NCI-H2107 treated with DMSO at 0.1 percent for 48 hours (cell line): Measurements from ENCODE around the gene ZNF618.

Experiments
- DNase-seq: peaks from one replicate; lab custom pipeline; 2025; ENCODE audit not compliant: unreplicated experiment; lab: John Stamatoyannopoulos, UW

ZNF618 gene

GRCh38 chr9:113932906-113933584 lies 56.9 kb downstream of the ZNF618 start:
- DNase-seq = no peak

- no peak for DNase-seq
Observed at GRCh38 chr9:113933671-113934070, 57.6 kb downstream of the ZNF618 start.

- DNase-seq = no peak
Observed at GRCh38 chr9:113934167-113934828, 58.2 kb downstream of the ZNF618 start.

GRCh38 chr9:113934829-113935676 lies 58.9 kb downstream of the ZNF618 start:
- no peak for DNase-seq

GRCh38 chr9:113935677-113936380 lies 59.7 kb downstream of the ZNF618 start:
- no peak for DNase-seq

DNA sequence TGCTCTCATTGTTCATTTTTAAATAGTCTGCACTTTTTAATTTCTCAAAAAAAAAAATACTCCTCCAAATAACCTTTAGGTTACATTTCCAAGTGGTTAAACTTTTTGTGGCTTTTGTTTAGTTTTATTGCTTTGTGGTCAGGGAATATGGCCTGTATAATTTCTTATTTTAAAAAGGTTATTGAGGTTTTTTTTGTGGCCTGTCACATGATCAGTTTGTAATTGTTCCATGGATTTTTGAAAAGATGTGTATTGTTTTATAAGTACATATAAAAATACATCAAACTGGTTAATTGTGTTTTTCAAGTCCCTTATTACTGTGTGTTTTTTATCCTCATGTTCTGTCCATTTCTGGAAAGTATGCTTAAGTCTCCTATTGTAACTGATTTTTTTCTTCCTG lies 64.0 kb downstream of the ZNF618 start:
- no peak for DNase-seq

DNA sequence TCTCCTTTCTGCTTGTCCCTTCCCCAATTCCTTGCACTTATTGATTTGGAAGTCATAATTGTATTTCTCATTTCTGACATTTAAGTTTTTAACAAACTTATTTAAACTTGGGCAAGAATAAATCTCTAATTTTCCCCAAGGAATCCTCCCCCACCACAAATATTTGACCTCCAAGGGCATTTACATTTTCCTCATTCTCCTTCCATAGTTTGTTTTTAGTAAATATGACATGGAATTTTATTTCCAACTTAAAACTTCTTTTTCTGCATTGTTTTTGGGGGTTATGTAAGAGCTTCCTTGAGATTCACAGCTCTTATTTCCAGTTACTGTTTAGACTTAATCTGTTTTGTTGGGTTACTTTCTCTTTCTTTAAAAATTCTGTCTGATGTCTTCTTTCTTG lies 64.9 kb downstream of the ZNF618 start:
- DNase-seq = no peak

GRCh38 chr9:113941526-113941925 lies 65.4 kb downstream of the ZNF618 start:
- no peak for DNase-seq

DNA sequence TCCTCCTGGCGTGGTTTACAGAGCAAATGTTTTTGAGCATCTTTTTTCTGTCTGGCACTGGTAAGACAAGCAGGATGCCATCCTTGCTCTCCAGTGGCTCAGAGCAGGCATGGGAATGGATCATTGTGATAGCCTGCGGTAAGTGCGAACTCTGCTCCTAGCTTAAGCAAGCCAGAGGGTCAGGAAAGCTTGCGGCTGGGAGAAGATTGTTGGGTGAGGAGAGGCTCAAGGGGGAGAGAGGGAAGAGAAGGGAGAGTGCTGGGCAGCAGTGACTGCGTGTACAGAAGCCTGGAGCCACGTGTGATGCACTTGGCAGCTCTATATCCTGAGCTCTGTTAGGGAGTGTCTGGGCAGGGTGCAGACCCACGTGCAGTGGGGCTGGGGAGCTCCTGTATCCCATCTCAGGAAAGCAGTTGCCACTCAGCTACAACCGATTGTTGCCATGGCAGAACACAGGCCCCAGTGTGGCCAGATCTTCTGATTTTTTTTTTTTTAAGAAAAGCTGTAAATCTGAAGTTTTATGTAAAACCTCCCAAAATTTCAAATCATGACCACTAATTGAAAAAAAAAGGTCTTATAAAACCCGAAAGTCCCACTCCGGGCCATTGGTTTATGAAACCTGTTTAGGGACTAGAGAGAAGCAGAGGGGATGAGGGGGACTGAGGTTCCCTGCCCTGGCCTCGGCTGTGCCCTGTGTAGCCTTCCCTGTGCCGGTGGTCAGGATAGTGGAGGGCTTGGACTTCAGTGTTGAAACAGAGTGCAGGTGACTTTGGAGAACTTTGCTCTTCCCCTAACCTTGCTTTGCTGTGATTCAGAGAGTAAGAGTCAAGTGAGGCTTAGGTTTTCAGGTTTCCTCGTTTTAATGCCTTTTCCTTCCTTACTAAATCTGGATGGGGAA lies 67.3 kb downstream of the ZNF618 start:
- DNase-seq = no peak

GRCh38 chr9:113945784-113946183 lies 69.7 kb downstream of the ZNF618 start:
- no peak for DNase-seq

DNA sequence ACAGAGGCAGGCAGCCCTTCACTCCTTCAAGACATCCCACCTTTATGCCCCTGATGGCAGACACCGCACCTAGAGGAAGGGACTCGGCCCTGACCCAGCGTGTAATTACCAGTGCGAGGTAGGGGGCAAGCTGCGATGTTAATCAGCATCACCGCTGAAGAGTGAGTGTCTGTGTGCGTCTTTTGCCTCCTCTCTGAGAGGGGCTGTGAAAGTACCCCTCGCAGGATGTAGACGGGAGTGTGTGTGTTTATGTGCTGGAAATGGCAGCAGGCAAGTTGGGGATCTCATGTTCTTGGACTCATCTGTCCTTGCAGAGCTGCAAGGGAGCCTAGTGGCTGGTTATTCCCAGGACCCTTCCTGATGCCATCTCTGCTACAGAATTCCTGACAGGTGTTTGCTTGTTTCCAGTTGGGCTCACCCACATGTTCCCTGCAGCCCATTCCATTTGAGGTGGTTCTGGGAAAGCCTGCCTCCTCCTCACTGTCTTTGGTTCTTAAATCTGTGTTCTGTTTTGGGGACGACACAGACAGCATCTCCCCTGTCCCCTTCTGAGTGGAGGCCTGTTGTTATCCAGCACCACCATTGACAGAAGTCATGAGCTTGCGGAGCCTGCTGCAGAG lies 70.5 kb downstream of the ZNF618 start:
- DNase-seq = no peak

DNA sequence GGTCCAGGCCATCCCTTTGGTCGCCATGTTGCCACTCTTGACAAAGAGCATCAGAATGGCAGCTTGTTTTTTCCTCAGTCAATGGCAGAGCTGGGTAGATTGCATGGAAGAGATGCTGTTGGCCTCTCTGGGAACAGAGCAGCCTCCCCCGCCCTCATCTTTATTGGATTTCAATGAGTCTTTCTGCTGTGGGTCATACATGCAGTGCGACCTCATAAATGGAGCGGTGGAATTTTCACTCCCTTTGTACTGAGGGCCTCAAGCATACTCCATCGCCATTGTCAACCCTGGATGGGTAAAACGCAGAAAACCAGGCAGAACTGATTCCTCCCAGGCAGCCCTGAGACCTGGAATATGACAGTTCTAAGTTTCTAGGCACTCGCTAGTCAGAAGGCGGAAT lies 71.8 kb downstream of the ZNF618 start:
- DNase-seq = no peak

DNA sequence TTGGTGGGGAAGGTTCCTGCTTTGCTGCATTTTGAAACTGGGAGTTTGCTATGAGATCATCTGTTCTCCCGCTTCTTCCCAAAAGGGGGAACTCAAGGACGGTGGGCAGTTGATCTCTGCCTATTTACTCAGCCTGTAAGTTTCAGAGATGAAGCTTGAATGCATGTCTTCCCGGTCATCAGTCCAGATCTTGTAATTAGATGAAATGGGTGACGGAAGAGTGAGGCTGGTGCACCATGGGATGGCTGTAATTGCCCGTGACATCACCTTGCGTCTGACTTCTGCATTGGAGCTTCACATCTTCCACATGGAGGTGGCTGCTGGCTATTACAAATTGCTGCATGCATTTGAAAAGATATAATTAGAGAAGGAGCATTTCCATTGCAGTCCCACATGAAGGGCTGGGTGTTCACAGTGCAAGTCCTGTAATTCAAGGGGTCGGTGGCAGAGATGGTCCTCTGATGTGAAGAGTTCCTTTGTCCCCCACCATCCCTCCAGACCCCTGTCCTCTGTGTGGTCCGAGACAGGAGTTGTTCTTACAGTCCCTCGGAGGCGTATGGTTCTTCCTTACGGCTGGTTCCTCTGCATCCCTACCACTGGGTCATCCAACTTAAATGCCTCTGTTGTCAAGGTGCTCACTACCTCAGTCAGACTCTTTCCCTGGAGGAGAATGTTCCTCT lies 72.9 kb downstream of the ZNF618 start:
- no peak for DNase-seq

DNA sequence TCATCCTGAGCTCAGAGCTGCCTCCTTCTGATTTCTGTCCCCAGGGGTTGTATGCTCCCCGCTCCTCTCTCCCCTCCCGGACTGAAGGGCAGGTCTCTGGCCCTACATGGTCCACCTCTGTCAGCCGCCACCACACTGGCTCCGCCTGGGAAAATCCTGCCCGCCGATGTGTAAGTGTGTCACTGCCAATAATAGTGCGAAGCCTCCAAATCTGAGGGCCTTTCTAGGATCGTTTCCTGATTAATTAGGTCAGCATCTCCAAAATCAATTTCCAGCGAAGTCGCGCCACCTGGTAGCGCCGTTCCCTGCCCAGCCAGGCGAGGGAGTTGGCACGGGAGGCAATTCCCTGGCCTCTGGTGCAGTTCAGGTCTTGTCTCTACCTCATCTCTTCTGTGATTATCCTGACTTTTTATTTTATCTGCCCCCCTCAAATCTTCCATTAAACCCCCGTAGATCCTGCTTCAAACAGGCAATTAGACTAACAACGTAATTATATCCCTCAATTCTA lies 73.5 kb downstream of the ZNF618 start:
- no peak for DNase-seq

DNA sequence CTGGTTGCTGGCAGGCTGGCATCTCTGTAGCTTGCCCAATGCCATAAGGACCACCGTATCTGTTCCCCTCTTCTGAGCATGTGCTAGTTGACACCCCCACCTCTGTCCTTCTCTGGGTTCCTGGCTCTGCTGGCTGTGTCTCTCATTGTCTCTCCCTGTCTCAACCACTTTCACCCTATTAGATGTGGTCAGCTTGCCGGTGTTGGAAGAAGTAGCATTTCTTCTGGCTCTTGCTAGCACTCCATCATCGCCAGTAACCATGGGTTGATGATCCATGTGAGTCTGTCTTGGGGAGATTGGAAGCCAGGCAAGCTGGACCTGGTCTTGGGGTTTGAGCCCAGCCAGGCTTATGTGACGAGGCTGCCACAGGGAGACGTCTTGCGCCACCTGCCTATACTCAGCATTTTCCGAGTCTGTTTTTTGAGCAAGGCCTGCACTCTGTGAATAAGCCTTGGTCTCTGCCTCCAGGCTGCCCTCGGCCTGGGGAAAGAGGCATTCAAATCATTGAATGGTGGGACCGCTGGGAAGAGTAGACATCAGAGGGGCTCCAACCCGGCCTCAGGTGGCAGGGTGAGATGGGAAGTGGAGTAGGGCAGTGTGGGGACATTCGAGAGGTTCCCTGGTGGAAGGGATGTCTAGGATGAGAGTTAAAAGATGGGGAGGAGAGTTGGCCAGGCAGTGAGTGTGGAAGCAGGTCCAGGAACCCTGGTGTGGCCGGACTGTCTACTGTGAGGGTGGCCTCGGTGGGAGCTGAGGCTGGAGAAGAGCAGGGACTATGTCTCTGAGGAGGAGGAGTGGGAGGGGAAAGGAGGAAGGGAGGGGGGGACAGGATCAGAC lies 74.3 kb downstream of the ZNF618 start:
- no peak for DNase-seq

GRCh38 chr9:113951032-113951372 lies 74.9 kb downstream of the ZNF618 start:
- no peak for DNase-seq

- DNase-seq = no peak
Observed at GRCh38 chr9:113952676-113953075, 76.6 kb downstream of the ZNF618 start.

- no peak for DNase-seq
Observed at GRCh38 chr9:113953531-113953930, 77.4 kb downstream of the ZNF618 start.
